Measurements from ENCODE around the gene HORMAD2.
"Not testable (repeated sequence)": the region's sequence is repeated elsewhere in the genome, so short reads cannot be mapped to it uniquely, and the experiment has no call there.

Gene HORMAD2

DNA sequence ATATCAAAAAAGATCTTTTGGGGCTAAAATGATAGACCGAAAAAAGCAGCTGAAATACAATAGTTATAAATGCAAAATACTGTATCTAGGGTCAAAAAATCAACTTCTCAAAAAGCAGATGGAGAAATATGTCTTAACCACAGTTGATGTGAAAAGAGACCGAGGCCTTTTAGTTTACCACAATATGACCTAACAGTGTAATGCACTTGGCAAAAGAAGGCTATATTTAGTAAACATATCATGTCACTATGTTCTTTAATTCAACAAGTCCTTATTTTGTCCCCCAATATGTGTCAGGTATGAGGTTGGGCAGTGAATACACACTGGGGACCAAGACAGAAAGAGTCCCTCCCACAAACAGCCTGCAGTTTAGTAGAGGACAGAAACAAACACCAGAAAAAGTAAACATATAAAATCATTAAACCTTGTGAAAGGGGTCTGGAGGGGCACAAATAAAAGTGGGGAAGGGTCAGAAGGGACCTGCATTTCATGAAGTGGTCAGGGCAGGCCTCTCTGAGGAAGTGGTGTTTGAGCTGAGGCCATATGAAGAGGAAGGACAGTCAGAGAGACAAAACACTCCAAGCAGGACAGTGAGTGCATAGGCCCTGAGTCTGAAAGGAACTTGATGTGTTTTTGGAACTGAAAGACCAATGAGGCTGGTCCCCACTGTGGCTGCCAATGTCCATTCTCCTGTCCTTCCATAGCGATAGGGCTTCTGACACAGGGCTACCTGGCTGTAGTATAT lies 112.9 kb downstream of the HORMAD2 start:
- DNase-seq = no peak

DNA sequence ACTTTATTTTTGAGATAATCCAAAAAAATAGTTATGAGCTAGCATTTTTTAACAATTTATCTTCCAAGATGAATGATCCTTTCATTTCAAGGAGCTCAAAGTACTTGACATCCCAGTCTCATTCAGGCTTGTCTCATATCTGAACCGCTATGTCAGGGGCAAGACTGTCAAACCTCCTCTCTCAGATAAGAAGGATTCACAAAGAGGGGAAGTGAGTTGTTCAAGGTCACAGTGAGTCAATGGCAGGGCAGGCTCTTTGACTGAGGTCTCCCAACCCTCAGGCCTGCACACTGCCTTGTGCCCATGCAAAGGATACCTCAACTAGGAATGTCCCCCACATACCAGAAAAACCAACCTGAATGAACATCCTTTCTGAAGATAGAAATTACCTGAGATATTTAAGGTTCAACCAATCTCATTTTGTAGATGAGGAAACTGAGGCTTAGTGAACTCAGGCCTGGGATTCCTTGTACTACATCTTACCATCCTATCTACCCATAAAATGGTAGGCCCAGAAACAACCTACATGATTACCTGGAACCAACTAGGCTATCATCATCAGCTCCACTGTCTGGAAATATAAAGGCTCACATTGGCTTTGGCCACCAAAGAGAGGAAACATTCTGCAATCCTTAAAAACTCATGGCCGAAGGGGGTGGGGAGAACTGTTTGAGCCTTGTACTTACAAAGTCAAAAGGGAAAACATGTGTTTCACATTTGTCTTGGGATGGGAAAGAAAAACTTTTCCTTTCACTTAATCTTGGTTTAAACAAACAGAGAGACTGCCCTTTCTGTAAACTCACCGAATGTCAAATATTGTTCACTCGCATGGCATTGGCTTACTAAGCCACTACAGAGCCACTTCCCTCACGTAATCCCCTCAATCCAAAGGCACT lies 115.2 kb downstream of the HORMAD2 start:
- DNase-seq = no peak

DNA sequence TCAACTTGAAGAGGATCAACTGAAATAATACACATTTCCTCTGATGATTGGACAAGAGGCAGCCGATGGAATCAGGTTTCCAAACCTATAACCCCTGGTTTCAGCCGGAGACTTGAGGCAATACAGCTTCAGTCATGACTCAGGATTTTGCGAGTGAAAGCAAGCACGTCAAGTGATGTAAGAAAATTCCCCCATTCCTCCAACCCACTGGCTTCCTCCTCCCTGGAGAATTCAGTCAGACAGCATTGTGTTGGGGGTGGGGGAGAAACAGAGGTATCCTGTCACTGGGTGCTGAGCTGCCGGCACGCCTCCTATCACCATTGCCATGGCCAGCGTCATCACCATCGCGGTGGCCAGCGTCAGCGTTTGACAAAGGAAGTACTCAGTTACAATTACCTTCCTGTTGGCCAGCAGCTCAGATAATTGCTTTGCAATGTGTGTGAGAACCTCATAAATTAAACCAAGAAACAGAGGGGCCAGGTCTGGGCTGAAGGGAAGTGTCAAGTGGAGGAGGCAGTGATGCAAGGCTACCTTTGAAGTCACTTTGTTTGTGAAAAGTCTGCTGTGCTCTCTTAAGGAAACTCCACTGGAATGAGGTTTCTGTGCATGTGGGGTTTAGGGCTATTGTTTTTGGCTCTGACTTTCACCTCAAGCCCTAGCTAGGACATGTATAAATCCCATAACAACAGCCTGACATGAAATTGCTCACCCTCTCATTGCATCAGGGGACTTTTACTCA lies 116.0 kb downstream of the HORMAD2 start:
- peak; percentile 79 for DNase-seq

DNA sequence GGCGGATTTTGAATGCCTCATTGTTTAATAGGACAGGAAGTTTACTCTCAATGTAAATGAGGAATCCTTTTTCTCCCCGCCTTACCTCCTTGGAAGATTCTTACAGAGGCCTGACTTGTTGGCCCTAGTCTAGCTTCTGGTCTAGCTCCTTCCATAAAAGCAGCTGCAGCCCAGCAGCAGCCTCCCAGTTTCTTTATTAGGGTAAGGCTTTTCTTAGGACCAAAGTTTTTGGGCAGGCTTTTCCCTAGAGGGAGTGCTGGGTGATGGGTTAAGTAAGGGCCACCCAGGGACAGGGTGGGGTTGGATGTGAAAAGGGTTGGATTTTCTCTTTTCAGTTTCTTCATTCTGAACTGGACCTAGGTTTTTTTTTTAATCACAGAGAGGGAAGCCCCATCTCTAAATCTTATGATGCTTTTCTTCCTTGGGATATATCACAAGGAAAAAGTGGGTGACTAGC lies 116.6 kb downstream of the HORMAD2 start:
- no peak for DNase-seq

DNA sequence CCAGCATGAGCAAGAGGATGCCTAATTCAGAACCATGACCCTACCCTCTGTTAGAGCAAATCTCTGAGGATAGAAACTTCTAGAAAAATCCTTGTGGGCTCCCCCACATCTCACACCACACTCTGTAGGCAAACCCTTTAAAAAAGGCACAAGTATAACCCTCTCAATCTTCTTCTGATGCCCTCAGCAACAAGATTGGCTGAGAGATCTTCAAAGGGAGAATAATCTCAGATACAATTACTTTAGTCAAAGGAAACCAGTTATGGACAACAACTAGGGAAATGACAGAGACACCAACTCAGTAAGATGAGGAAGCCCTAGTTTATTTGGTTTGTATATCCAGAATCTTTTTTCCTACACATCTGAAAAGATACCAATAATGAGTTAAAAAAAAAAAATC lies 117.1 kb downstream of the HORMAD2 start:
- DNase-seq = no peak

DNA sequence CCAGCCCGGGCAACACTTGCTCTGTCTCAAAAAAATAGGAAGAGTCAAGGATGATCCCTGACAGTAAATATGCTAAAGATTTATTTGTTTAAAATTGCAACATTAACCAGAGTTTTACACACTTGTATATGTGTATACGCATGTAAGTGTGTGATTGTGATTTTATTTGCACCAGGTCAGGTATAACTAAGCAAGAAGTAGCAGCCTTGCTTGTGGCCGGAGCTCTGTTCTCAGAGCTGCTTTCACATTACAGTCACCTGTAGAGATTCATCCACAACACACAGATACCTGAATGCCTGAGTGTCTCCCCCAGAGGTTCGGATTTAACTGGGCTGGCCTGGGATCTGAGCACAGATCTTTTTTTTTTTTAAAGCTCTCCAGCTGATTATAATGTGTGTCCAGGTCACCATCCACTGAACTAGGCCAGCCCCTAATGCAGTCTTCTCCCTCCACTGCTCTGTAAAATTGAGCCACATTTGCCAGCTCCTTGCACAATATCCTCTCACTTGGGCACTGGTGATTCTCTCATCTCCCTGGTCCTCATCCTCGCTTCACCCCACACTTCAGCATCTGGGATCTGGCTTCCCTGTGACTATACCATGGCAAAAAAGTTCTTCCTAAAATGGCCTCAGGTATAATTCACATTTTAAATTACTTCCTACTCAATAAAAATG lies 118.0 kb downstream of the HORMAD2 start:
- no peak for DNase-seq

DNA sequence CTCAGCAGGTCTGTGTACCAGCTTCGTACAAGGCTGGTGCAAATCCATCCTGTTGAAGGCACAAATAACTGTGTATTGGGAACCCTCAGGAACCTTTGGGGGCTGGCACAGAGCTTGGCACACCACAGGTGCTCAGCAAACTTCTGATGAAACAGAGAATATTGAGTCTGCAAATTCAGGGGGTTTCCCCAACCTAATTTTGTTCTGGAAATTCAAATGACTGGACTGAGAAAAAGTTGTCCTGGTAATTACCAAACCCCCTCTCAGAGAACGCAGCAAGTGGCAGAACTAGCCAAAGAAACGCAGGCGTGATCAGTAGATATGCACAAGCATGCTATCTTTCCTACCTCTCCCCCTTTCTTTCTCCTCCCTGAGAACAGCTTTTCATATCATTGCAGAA lies 118.7 kb downstream of the HORMAD2 start:
- no peak for DNase-seq

DNA sequence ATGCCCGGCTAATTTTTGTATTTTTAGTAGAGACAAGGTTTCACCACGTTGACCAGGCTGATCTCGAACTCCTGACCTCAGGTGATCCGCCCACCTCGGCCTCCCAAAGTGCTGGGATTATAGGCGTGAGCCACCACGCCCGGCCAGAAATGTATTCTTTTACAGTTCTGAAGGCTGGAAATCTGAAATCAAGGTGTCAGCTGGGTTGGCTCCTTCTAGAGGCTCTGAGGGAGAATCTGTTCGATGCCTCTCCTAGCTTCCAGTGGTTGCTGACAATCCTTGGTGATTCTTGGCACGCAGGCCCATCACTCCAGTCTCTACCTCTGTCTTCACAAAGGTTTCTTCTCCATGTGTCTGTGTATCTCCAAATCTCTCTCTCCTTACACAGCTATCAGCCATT lies 120.6 kb downstream of the HORMAD2 start:
- DNase-seq = not testable (repeated sequence)

DNA sequence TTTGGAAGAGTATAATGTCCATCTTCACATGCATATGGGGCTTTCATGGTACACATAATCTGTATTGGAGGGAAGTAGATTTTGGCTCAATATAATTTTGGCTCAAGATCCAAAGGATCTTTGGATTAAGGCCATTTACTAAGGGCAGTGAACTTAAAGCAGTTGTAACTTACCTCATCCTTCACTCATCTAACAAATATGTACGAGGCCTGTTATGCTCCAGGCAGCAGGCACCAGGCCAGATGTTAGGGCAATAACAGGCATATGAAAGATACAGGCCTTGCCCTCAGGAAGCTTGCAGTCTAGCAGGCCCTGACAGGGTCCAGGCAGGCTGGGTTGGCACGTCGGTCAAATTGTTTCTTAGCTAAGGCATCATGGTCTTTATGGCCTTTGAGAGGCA lies 121.7 kb downstream of the HORMAD2 start:
- DNase-seq = no peak

DNA sequence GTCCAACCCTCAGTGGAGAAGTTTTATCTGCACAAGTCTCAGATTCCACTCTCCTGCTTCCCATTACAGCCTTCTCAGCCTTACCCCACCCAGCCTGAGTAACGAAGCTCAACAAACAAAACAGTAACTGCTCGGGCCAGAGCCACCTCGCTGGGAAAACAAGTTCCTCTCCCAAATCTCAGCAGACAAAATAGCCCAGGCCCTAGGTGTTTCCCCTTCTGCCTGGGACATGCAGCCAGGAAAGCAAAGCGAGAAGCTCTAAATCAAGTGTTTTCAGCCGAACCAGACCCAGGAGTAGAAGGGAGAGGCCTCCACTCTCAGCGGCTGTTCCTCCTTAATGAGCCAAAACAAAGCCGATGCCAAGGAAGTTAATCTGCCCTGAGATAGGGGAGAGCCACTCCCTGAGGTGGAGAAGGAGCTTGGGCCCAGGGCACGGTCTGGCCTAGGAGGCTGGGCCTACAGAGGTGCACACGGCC lies 122.3 kb downstream of the HORMAD2 start:
- no peak for DNase-seq

DNA sequence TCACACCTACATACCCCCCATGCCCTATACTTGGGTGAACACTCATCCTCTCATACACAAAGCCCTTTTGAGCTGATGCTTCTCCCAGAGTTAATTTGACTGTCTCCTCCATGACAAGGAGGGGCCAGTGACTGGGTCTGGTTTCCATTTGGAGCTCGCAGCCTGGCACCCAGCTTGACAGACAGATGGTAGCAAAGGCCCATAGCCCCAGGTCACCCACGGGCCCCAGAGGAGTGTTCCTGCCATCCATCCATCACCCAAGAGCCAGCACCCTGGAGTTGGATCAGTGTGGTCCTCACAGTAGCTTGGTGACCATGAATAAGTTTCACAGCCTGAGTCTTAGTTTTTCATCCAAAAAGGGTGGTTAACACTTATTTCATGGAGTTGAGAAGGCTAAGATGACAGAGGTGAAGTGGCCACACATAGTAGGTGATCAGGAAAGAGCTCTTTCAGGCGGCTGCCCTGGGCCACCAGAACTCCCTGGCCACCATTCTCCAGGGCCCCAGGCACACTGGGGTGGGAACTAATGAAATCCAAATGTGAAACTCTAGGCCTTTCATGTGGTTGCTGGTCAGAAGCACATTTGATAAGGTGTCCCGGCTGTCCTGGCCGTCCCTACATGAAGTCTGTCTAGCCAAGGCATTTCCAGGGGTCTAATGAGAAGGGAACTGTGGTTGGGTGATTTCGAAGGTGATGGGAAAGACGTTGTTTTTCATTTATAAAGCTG lies 123.9 kb downstream of the HORMAD2 start:
- no peak for DNase-seq

DNA sequence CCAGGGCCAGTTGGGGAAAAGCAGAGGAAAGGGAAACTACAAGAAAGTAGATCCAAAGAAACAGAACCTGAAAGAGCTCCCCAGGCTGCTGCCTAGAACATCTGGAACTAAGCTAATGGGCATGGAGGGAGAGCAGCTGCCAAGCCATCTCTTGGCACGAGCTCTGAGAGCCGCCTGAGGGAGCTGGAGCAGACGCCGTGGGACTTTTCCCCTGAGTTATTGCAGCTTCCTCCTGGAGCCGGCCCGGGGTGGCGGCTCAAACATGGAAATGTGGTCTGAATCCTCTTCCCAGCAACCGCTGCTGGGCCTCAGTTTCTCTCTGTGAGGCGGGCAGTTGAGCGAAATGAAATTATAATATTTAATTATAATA lies 124.5 kb downstream of the HORMAD2 start:
- DNase-seq = no peak

DNA sequence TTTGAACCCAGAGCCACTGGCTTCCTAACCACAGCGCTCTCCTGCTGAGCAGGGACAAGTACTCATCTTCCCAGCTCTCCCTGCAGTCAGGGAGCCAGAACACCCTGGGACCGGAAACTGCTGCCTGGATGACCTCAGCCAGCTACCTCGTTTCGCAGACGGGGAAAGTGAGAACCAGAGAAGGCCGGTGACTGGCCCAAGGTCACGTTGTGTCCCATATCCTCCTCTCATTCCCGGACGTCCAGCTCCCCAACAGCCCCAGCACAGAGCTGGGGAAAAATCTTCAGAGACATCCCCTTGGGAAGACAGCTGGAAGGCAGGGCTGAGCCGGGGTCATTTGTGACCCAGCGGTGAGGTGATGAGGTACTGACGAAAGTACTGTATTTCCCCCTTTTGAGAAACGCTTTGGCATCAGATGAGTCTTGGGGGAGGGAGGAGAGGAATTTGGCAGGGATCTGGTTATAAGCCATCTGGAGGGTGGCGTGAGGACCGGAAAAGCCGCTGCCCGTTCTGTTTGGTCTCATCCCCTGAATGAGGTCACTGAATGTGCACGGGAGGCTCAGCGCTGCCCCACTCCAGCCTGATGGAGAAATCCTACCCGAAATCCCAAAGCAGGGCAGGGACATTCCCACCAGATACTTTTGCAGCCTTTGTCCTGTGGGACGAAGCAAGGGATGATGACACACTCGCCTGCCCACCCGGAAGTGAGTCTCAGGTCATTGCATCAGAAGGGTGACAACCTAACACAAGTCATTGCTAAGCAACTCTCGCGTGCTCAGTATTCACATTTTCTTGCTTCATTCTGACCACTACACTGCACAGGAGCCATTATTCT lies 125.2 kb downstream of the HORMAD2 start:
- no peak for DNase-seq

DNA sequence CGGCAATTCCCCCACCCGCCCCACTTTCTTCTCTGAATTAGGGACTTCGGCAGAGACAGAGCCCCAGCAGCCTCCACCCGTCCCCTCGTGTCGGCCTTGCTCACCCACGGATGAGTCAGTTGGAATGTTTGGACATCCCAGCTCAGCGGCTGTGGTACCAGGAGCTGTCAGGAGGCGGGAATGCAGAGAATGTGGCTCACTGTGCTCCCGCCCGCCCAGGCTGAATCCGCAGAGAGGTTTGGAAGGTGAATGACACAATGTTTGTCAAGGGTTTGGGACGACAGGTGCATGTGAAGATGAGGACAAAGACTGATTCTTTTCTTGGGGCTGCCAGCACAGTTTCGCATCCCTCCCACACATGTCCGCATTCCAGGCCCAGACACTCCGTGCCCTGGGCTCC lies 126.7 kb downstream of the HORMAD2 start:
- no peak for DNase-seq

DNA sequence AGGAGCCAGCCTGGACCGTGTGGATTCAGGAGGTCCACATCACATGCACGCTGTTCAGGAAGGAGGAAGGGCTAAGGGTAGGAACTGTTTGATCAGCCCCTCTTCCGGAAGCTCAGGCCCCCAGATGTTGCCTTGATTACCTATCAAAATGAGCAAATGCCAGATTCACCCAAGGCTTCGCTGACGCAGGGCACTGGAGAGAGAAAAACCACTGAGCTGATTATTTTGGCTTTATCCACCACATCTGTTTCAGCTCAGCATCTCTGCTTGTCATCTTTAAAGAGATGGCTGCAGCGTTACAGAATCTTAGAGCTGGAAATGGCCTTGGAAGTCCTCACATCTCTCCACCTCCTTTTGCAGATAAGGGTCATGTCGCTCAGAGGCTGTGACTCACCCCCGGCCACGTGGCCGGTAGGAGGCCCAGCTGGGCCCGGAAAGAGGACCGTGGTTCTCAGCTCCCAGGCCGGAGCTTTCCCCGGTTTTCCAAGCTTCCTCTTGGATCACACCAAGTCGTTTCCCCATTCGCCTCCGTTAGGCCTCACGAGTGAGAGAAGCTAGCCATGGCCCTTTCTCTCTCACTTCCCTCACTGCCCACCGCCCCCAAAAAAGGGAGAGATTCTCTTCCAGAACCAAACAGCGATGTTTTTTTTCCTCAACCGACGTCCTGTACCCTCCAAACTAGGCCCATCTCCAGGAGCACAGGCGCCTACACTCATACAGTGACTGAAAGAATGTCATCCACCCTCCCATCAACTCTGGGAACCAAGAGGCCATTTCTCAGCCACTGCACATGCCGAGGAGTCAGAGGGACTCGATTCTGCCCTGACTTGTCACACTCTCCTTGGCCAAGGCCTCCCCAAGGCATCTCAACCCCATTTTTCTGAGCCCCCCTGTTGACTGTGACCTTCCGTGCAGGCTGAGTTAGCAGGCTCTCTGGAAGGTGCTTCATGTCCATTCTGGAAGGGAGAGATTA lies 128.7 kb downstream of the HORMAD2 start:
- no peak for DNase-seq

DNA sequence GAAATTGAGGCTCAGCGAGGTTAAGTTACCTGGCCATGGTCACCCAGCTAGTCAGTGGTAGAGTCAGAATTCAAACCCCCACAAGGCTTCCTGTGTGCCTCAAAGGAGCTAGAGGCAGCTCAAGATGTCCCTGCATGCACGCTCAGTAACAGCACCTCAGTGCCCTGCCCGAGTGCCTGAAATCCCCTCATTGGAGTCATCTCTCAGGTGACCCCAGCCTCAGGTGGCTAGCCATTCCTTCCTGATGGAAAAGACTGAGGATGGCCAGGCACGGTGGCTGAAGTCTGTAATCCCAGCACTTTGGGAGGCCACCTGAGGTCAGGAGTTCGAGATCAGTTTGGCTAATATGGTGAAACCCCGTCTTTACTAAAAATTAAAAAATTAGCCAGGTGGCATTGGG lies 129.4 kb downstream of the HORMAD2 start:
- DNase-seq = no peak

DNA sequence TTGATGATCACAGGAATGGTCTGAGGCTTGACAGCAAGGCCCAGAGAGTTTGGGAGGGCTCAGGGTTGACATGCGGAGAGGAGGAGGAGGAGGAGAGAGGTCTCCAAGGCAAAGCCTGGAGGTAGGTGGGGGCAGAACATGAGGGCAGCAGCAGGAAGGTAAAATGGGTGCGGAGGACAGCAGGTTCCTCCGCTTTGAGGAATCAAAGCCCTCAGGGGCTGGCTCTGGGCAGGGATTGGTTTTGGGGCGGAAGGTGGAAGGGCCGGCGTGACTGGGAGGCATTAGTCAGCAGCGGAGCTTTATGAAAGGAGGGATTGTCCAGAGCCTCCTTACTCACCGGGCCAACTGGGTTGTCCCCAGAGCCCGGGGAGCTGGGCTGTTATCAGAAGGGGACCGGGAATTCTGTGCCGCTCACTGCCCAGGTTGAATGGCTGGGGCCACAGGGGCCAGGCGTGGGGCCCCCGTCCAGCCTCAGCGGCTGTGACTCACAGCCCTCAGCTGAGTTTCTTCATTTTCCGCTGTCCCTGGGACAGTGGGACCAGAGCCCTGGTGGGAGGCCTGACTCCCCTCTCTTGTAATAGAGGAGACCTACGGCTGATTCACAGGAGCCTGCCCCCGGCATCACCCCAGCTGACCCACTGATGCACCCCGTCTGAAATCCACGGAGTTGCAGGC lies 130.1 kb downstream of the HORMAD2 start:
- DNase-seq = no peak

DNA sequence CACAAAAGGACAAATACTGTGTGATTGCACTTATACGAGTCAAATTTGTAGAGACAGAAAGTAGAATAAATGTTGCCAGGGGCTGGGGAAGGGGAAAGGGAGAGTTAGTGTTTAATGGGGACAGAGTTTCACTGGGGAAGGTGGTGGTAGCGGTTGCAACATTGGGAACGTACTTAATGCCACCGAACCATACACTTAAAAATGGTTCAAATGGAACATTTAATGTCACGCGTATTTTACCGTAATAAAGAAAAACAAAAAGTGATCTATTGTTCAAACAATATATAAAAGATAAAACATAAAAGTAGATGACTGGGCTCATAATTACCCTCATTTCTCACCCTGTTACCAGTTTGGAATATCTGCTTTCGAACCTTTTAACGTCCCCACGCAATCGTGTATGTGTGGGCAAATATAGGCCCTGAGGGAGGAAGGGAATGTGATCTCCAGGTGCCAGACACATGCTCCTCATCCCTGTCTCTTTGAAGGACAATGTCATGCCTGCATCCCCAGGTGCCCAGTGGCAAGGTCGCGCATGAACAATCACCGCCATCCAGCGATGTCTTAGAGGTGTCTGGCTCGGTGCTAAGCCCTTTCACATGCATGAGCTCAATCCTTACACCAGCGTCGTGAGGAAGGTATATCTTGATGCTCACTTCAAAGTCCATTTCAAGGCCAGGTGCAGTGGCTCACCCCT lies 131.0 kb downstream of the HORMAD2 start:
- DNase-seq = no peak

All from NCI-H748 treated with DMSO at 0.1 percent for 48 hours (cell line).